HCT116 (cell line): ENCODE results near the gene TOM1L1.

Source experiments
- ATF3 ChIP-seq: IDR thresholded peaks from 2 replicates; pipeline ENCODE4 v1.6.1; 2012
- CEBPB ChIP-seq: IDR thresholded peaks from 2 replicates; pipeline ENCODE4 v1.6.1; 2012; ENCODE audit warnings: low read depth
- CTCF ChIP-seq, 3 experiments: fragments of 200-600 bp in 1 of 3; sonication (generic) in 1 of 3; IDR thresholded peaks in 2 of 3; conservative IDR thresholded peaks in 1 of 3; 2 replicates each; pipeline ENCODE4 v1.5.1; 2012 to 2017; ENCODE audit warnings: low read depth in 2 of 3, low read length in 2 of 3, antibody characterized with exemption in 1 of 3, borderline replicate concordance in 1 of 3, control low read depth in 1 of 3, mild to moderate bottlenecking in 1 of 3, mixed read lengths in 1 of 3, mixed run types in 1 of 3, moderate library complexity in 1 of 3; ENCODE audit not compliant: insufficient read depth in 1 of 3
- EGR1 ChIP-seq: IDR thresholded peaks from 2 replicates; pipeline ENCODE4 v1.6.1; 2012; ENCODE audit warnings: low read depth
- EZH2 ChIP-seq: fragments of 200-600 bp; sonication (generic); IDR thresholded peaks from 2 replicates; pipeline ENCODE4 v1.6.1; 2017; ENCODE audit warnings: antibody characterized with exemption, mixed run types
- EZH2phosphoT487 ChIP-seq: fragments of 200-600 bp; IDR thresholded peaks from 2 replicates; pipeline ENCODE4 v1.6.1; 2018; ENCODE audit warnings: antibody characterized with exemption, borderline replicate concordance
- FOSL1 ChIP-seq: IDR thresholded peaks from 2 replicates; pipeline ENCODE4 v1.6.1; 2012; ENCODE audit warnings: low read depth
- POLR2A ChIP-seq: IDR thresholded peaks from 2 replicates; pipeline ENCODE4 v1.7.0; 2011; ENCODE audit warnings: borderline replicate concordance; ENCODE audit not compliant: insufficient read depth, insufficient read length; ENCODE audit errors: extremely low read depth
- POLR2AphosphoS5 ChIP-seq: IDR thresholded peaks from 2 replicates; pipeline ENCODE4 v1.6.1; 2011; ENCODE audit warnings: mild to moderate bottlenecking, low read depth, low read length, moderate library complexity
- RAD21 ChIP-seq: IDR thresholded peaks from 2 replicates; pipeline ENCODE4 v1.6.1; 2012; ENCODE audit warnings: low read depth, mild to moderate bottlenecking
- SP1 ChIP-seq: IDR thresholded peaks from 2 replicates; pipeline ENCODE4 v1.6.1; 2012; ENCODE audit warnings: low read depth
- YY1 ChIP-seq: IDR thresholded peaks from 2 replicates; pipeline ENCODE4 v1.6.1; 2011; ENCODE audit warnings: low read length, low read depth, moderate library complexity, mild to moderate bottlenecking; ENCODE audit not compliant: insufficient replicate concordance; ENCODE audit errors: extremely low read depth
- ZNF274 ChIP-seq: fragments of 200-500 bp; sonication (Bioruptor generic); IDR thresholded peaks from 2 replicates; pipeline ENCODE4 v1.6.1; 2014; ENCODE audit warnings: mild to moderate bottlenecking, low read depth, low read length, inconsistent platforms

GRCh38 chr17:54927525-54927924 is 26.9 kb downstream of the TOM1L1 start:
- TF ChIP-seq CEBPB (no peak), CTCF (IDR thresholded peaks at IDR 0.05 in 2 of 3, conservative IDR thresholded peaks at IDR 0.05 in 1 of 3; ENCODE audit: borderline replicate concordance in 1 of 3, insufficient read depth in 1 of 3, low read depth in 2 of 3, low read length in 2 of 3) (no peak), ZNF274 (no peak), EZH2 (no peak), ATF3 (no peak), POLR2AphosphoS5 (no peak), POLR2A (no peak), EGR1 (no peak), YY1 (no peak), RAD21 (no peak), SP1 (no peak), FOSL1 (no peak), EZH2phosphoT487 (no peak)
